Astrocyte (in vitro differentiated cells and primary cell): ENCODE data around the gene SMYD1.

Source experiments
- CTCF ChIP-seq: IDR thresholded peaks from 2 replicates; pipeline ENCODE4 v1.5.1; 2011; ENCODE audit warnings: low read depth, mild to moderate bottlenecking, inconsistent platforms, low read length, moderate library complexity; ENCODE audit not compliant: insufficient read depth
- EZH2 ChIP-seq: IDR thresholded peaks from 2 replicates; pipeline ENCODE4 v1.6.1; 2012; ENCODE audit warnings: mild to moderate bottlenecking, low read length, inconsistent platforms; ENCODE audit not compliant: insufficient read depth

- TF ChIP-seq CTCF, result no peak
- no peak for TF ChIP-seq EZH2
Measured at GRCh38 chr2:88139804-88140203, 72.2 kb downstream of the SMYD1 start.
